ENCODE measurements around the gene LOXHD1. TPM values are rescaled to one million over a fixed set of nuclear protein-coding genes. Genes with fewer than 3 reads are reported as not detected.

Gene LOXHD1
- total RNA-seq, 2 experiments from 2014 or later: 0.05 TPM; not detected in 1

GRCh38 chr18:46583711-46584110, 73.3 kb downstream of the LOXHD1 start:
- H3K9me3 Mint-ChIP-seq: peaks cover 24% of the 10 kb centered on the region
- intact Hi-C loops (cut with micrococcal nuclease): no loop called here
- H3K36me3 Mint-ChIP-seq (ENCODE audit: low read depth): no peaks in the 10 kb centered on the region
- DNase-seq: no peak
- CTCF ChIA-PET: interaction anchor here (0.7 kb wide), 1 partner anchor 411 kb away, joined by 4 read pairs; no protein-coding TSS in a partner anchor
- peaks cover 6% of the 10 kb centered on the region for H3K27me3 Mint-ChIP-seq (ENCODE audit: low read depth)
- no peak overlapping the region for H3K27ac Mint-ChIP-seq
- no peaks in the 10 kb centered on the region for H3K4me1 Mint-ChIP-seq (ENCODE audit: low read depth)
- no peak overlapping the region for H3K4me3 Mint-ChIP-seq

DNA sequence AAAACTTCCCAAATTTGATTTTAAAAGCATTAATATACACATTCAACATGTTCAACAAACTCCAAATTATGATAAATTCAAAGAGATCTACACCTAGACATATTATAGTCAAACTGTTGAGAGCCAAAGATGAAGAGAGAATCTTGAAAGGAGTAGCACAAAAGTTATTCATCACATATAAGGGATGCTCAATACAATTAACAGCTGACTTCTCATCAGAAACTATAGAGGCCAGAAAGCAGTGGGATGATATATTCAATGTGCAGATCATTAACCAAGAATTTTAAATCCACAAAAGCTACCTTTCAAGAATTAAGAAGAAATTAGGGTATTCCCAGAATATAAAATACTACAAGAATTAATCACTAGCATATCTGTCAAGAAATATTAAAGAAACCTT, 75.4 kb downstream of the LOXHD1 start:
- DNase-seq: no peak
- peaks cover 24% of the 10 kb centered on the region for H3K9me3 Mint-ChIP-seq
- CTCF ChIA-PET: interaction anchor here (0.6 to 1.7 kb wide), 2 partner anchors 77 to 141 kb away, joined by 4 to 6 read pairs; no protein-coding TSS in a partner anchor
- no peak overlapping the region for H3K4me3 Mint-ChIP-seq
- no peaks in the 10 kb centered on the region for H3K4me1 Mint-ChIP-seq (ENCODE audit: low read depth)
- intact Hi-C loops (cut with micrococcal nuclease): no loop called here
- H3K27ac Mint-ChIP-seq: no peak overlapping the region
- no peaks in the 10 kb centered on the region for H3K36me3 Mint-ChIP-seq (ENCODE audit: low read depth)
- peaks cover 6% of the 10 kb centered on the region for H3K27me3 Mint-ChIP-seq (ENCODE audit: low read depth)

GRCh38 chr18:46578987-46579386, 78.0 kb downstream of the LOXHD1 start:
- Mint-ChIP-seq H3K36me3 (ENCODE audit: low read depth) (no peaks in the 10 kb centered on the region), H3K27me3 (ENCODE audit: low read depth) (peaks cover 6% of the 10 kb centered on the region), H3K4me1 (ENCODE audit: low read depth) (no peaks in the 10 kb centered on the region), H3K4me3 (no peak overlapping the region), H3K27ac (no peak overlapping the region), H3K9me3 (peaks cover 24% of the 10 kb centered on the region)
- DNase-seq: no peak
- CTCF ChIA-PET: no interaction called here
- intact Hi-C loops (cut with micrococcal nuclease): no loop called here

DNA sequence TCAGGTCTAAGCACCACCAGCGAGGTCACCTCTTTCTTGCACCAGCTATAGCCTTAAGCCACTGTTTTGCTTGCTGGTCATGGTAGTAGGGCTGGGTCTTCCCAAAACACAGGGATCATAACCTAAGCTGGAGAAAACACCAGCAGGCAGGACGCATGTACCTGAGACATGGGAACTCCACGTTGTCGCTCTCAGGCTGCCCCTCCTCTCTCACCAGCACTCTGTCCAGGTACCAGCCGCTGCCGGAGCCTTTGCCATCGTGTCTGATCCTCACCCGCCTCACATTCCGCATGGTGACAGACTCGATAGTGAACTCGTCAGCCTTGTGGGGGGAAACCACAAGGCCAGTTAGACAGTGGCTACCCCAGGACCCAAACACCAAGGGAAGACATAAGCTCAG, 79.5 kb downstream of the LOXHD1 start:
- Mint-ChIP-seq H3K4me3 (no peak overlapping the region), H3K4me1 (ENCODE audit: low read depth) (no peaks in the 10 kb centered on the region), H3K9me3 (peaks cover 22% of the 10 kb centered on the region), H3K27ac (no peak overlapping the region), H3K36me3 (ENCODE audit: low read depth) (no peaks in the 10 kb centered on the region), H3K27me3 (ENCODE audit: low read depth) (peaks cover 3% of the 10 kb centered on the region)
- intact Hi-C loops (cut with micrococcal nuclease): no loop called here
- DNase-seq: no peak
- CTCF ChIA-PET: no interaction called here

- no peak overlapping the region for H3K4me3 Mint-ChIP-seq
- intact Hi-C loops (cut with micrococcal nuclease): no loop called here
- peaks cover 2% of the 10 kb centered on the region for H3K27me3 Mint-ChIP-seq (ENCODE audit: low read depth)
- H3K36me3 Mint-ChIP-seq (ENCODE audit: low read depth): no peaks in the 10 kb centered on the region
- DNase-seq: no peak
- H3K4me1 Mint-ChIP-seq (ENCODE audit: low read depth): no peaks in the 10 kb centered on the region
- CTCF ChIA-PET: no interaction called here
- H3K27ac Mint-ChIP-seq: no peak overlapping the region
- H3K9me3 Mint-ChIP-seq: peaks cover 10% of the 10 kb centered on the region
Observed at GRCh38 chr18:46575851-46576250, 81.2 kb downstream of the LOXHD1 start.

GRCh38 chr18:46574743-46575115, 82.3 kb downstream of the LOXHD1 start:
- intact Hi-C loops (cut with micrococcal nuclease): no loop called here
- Mint-ChIP-seq H3K4me3 (no peak overlapping the region), H3K27ac (no peak overlapping the region), H3K4me1 (ENCODE audit: low read depth) (no peaks in the 10 kb centered on the region), H3K27me3 (ENCODE audit: low read depth) (peaks cover under 1% of the 10 kb centered on the region), H3K9me3 (peaks cover 2% of the 10 kb centered on the region), H3K36me3 (ENCODE audit: low read depth) (no peaks in the 10 kb centered on the region)
- DNase-seq: no peak
- CTCF ChIA-PET: interaction anchor here (0.6 kb wide), 1 partner anchor 23 kb away, joined by 4 read pairs; no protein-coding TSS in a partner anchor

DNA sequence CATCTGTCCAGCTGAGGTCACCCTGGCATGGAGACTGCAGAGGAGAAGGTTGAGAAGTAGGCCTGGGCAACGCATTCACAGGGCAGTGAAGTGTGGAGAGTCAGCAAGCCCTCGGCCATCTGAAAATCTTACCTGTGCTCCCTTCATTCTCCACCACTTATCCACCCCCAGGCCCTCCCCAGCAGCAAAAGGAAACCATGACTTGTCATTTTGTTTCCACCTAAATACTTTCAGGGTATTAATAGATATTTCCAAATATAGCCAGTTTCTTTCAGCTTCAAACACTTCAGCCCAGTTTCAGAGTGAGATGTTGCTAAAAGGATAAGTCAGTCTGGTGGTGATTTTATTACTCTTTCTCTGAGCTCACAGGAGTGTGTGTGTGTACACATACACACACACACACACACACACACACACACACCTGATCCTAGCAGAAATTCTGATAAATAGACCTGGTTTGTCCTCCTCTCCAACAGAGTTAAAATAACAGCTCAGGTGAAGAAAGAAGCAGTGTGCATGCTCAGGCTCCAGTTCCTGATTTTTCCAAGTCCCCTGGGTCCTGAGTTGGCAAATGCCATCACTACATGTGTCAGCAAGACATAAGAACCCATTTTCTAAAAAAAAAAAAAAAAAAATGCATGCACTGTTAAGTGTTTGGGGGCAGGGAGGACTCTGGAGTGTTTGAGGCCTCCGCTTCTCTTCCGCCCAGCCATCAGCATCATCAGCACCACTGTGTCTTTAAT, 82.8 kb downstream of the LOXHD1 start:
- CTCF ChIA-PET: no interaction called here
- intact Hi-C loops (cut with micrococcal nuclease): no loop called here

DNA sequence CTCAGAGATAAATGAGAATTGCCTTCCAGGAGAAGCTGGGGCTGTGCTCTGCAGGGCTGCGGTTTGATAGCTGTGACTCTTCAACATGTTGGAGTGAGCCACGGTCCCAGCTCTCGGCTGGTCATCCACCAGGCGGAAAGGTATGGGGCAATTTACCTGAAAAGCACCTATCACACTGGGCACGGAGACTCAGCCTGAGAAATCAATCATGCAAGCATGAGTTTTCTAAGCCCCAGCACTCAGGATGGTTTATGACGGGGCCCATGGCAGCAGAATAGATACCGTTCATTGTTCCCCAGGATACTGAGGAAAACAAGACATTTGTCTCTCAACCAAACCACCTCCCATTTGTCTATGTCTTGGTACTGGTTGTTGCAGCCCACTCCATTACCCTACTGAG, 83.9 kb downstream of the LOXHD1 start:
- no peaks in the 10 kb centered on the region for H3K4me1 Mint-ChIP-seq (ENCODE audit: low read depth)
- no peaks in the 10 kb centered on the region for H3K9me3 Mint-ChIP-seq
- no peaks in the 10 kb centered on the region for H3K36me3 Mint-ChIP-seq (ENCODE audit: low read depth)
- no peak overlapping the region for H3K27ac Mint-ChIP-seq
- no peaks in the 10 kb centered on the region for H3K27me3 Mint-ChIP-seq (ENCODE audit: low read depth)
- H3K4me3 Mint-ChIP-seq: no peak overlapping the region
- CTCF ChIA-PET: no interaction called here
- DNase-seq: no peak
- intact Hi-C loops (cut with micrococcal nuclease): no loop called here

More for the DNA sequence above, 82.8 kb downstream of the LOXHD1 start:
- no peaks in the 10 kb centered on the region for H3K9me3 Mint-ChIP-seq
- no peaks in the 10 kb centered on the region for H3K36me3 Mint-ChIP-seq (ENCODE audit: low read depth)
- DNase-seq: no peak
- H3K27me3 Mint-ChIP-seq (ENCODE audit: low read depth): no peaks in the 10 kb centered on the region
- no peak overlapping the region for H3K4me3 Mint-ChIP-seq
- H3K27ac Mint-ChIP-seq: no peak overlapping the region
- no peaks in the 10 kb centered on the region for H3K4me1 Mint-ChIP-seq (ENCODE audit: low read depth)

DNA sequence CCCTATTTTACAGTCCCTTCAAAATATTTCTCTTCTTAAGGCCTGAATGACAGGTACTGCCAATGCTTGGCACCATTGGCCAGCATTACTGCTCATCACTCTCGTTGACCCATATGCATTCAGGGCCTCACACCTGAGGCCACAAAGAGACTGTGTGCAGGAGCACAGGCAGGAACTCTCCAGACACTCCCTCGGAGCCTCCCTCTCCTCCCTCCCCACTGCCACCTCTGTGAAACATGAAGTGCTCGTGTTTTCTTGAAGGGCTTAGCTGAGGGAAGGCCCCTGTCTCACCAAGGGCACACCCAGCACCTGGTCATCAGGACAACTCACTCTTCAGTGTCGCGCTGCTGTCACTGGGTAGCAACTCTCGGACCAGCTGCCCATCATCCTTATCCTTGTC, 85.3 kb downstream of the LOXHD1 start:
- DNase-seq: no peak
- Mint-ChIP-seq H3K4me3 (no peak overlapping the region), H3K27ac (no peak overlapping the region), H3K27me3 (ENCODE audit: low read depth) (no peaks in the 10 kb centered on the region), H3K36me3 (ENCODE audit: low read depth) (no peaks in the 10 kb centered on the region), H3K9me3 (no peaks in the 10 kb centered on the region), H3K4me1 (ENCODE audit: low read depth) (no peaks in the 10 kb centered on the region)
- intact Hi-C loops (cut with micrococcal nuclease): no loop called here
- CTCF ChIA-PET: interaction anchor here (1.1 kb wide), 1 partner anchor 10 kb away, joined by 3 read pairs; no protein-coding TSS in a partner anchor

- no peak overlapping the region for H3K27ac Mint-ChIP-seq
- no peaks in the 10 kb centered on the region for H3K9me3 Mint-ChIP-seq
- no peaks in the 10 kb centered on the region for H3K36me3 Mint-ChIP-seq (ENCODE audit: low read depth)
- intact Hi-C loops (cut with micrococcal nuclease): no loop called here
- CTCF ChIA-PET: interaction anchor here (0.6 kb wide), 1 partner anchor 481 kb away, joined by 3 read pairs; no protein-coding TSS in a partner anchor
- no peak for DNase-seq
- no peaks in the 10 kb centered on the region for H3K27me3 Mint-ChIP-seq (ENCODE audit: low read depth)
- H3K4me1 Mint-ChIP-seq (ENCODE audit: low read depth): no peaks in the 10 kb centered on the region
- H3K4me3 Mint-ChIP-seq: no peak overlapping the region
Observed at GRCh38 chr18:46570666-46571065, 86.4 kb downstream of the LOXHD1 start.

DNA sequence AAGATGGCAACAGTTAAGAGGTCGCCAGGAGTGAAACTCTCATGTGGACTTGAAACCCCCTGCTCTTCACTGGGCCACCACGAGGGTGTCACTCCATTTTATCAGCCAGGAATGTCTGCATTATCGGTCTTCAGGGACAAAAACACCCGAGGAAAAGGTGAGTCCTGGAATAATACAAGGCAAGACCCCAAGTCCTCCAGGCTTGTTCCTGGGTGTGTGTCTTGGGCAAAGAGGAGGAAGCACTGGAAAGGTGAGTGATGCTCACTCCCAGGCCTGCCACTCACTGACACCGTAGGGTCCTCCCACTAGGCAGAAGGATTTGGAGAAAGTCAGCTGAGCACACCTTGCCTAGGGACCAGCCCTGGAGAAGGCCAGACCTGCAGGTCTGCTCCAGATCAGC, 86.9 kb downstream of the LOXHD1 start:
- no peak for DNase-seq
- H3K4me1 Mint-ChIP-seq (ENCODE audit: low read depth): no peaks in the 10 kb centered on the region
- CTCF ChIA-PET: interaction anchor here (0.6 kb wide), 1 partner anchor 480 kb away, joined by 3 read pairs; no protein-coding TSS in a partner anchor
- no peaks in the 10 kb centered on the region for H3K9me3 Mint-ChIP-seq
- H3K27ac Mint-ChIP-seq: no peak overlapping the region
- no peaks in the 10 kb centered on the region for H3K27me3 Mint-ChIP-seq (ENCODE audit: low read depth)
- no peaks in the 10 kb centered on the region for H3K36me3 Mint-ChIP-seq (ENCODE audit: low read depth)
- intact Hi-C loops (cut with micrococcal nuclease): no loop called here
- H3K4me3 Mint-ChIP-seq: no peak overlapping the region

- intact Hi-C loops (cut with micrococcal nuclease): no loop called here
- DNase-seq: no peak
- CTCF ChIA-PET: no interaction called here
- no peak overlapping the region for H3K27ac Mint-ChIP-seq
- H3K36me3 Mint-ChIP-seq (ENCODE audit: low read depth): no peaks in the 10 kb centered on the region
- no peaks in the 10 kb centered on the region for H3K9me3 Mint-ChIP-seq
- no peaks in the 10 kb centered on the region for H3K27me3 Mint-ChIP-seq (ENCODE audit: low read depth)
- no peak overlapping the region for H3K4me3 Mint-ChIP-seq
- no peaks in the 10 kb centered on the region for H3K4me1 Mint-ChIP-seq (ENCODE audit: low read depth)
Observed at GRCh38 chr18:46569211-46569610, 87.8 kb downstream of the LOXHD1 start.

GRCh38 chr18:46567196-46567595, 89.8 kb downstream of the LOXHD1 start:
- H3K9me3 Mint-ChIP-seq: no peaks in the 10 kb centered on the region
- H3K4me3 Mint-ChIP-seq: no peak overlapping the region
- no peak overlapping the region for H3K27ac Mint-ChIP-seq
- no peaks in the 10 kb centered on the region for H3K27me3 Mint-ChIP-seq (ENCODE audit: low read depth)
- CTCF ChIA-PET: interaction anchor here (1.3 kb wide), 1 partner anchor 91 kb away, joined by 4 read pairs; no protein-coding TSS in a partner anchor
- H3K4me1 Mint-ChIP-seq (ENCODE audit: low read depth): no peaks in the 10 kb centered on the region
- no peaks in the 10 kb centered on the region for H3K36me3 Mint-ChIP-seq (ENCODE audit: low read depth)
- intact Hi-C loops (cut with micrococcal nuclease): no loop called here
- no peak for DNase-seq

All from activated naive CD4-positive, alpha-beta T cell treated with anti-CD3 and anti-CD28 coated beads for 36 hours (primary cell).